Adrenal gland (tissue), 5 donors: ENCODE results near the gene STT3B.

Experiments
- CTCF ChIP-seq, 6 experiments: fragments of 450-650 bp in 4 of 6; fragments of 200-600 bp in 2 of 6; sonication (generic) in 1 of 6; IDR thresholded peaks; 1 replicate in 5 of 6; 2 replicates in 1 of 6; pipeline versions ENCODE4 v1.5.1 to v1.8.0; 2016 to 2021; ENCODE audit warnings: antibody characterized with exemption in 6 of 6, mild to moderate bottlenecking in 2 of 6, moderate library complexity in 1 of 6
- POLR2A ChIP-seq, 2 donors: fragments of 450-650 bp; IDR thresholded peaks; one replicate each; pipeline ENCODE4 v1.6.1; 2017; ENCODE audit warnings: antibody characterized with exemption in 2 of 2, mild to moderate bottlenecking in 2 of 2, moderate library complexity in 1 of 2
- donor health status: DM: no; HTN: no; CAD: no.

GRCh38 chr3:31654998-31655397 is 122.3 kb downstream of the STT3B start:
- TF ChIP-seq CTCF (IDR thresholded peaks at IDR 0.05): no peak
- no peak for TF ChIP-seq POLR2A (IDR thresholded peaks at IDR 0.05)
